Activated CD4-positive, alpha-beta T cell treated with anti-CD3 and anti-CD28 coated beads, Interleukin-10, Interleukin-2, amounts not matched to agents 100 ng/mL and 50 ng/mL, durations not matched to agents 16 hours and 8 hours (primary cell): Measurements from ENCODE around the gene ALG12.
A peak's percentile ranks its signal among the peaks of the same experiment; 100 is the strongest.

ENCODE experiments used
- DNase-seq: peaks from one replicate; pipeline ENCODE4 v3.0.0-alpha.2; 2020

The ALG12 gene

GRCh38 chr22:49910229-49911155, 7.7 kb downstream of the ALG12 start:
- DNase-seq = no peak

GRCh38 chr22:49909476-49910205, 8.6 kb downstream of the ALG12 start:
- no peak for DNase-seq

- DNase-seq = no peak
Measured at GRCh38 chr22:49907807-49908206, 10.4 kb downstream of the ALG12 start.

- DNase-seq = no peak
Measured at GRCh38 chr22:49906799-49907290, 11.4 kb downstream of the ALG12 start.

- DNase-seq = no peak
Measured at GRCh38 chr22:49906071-49906798, 12.0 kb downstream of the ALG12 start.

- no peak for DNase-seq
Measured at GRCh38 chr22:49905465-49905864, 12.8 kb downstream of the ALG12 start.

- no peak for DNase-seq
Measured at GRCh38 chr22:49904040-49904369, 14.2 kb downstream of the ALG12 start.

GRCh38 chr22:49903322-49904039, 14.8 kb downstream of the ALG12 start:
- no peak for DNase-seq

- no peak for DNase-seq
Measured at GRCh38 chr22:49901457-49901856, 16.8 kb downstream of the ALG12 start.

- no peak for DNase-seq
Measured at GRCh38 chr22:49900441-49901230, 17.6 kb downstream of the ALG12 start.

- peak; percentile 14 for DNase-seq
Measured at GRCh38 chr22:49899530-49899929, 18.7 kb downstream of the ALG12 start.

GRCh38 chr22:49897015-49897684, 21.1 kb downstream of the ALG12 start:
- no peak for DNase-seq

- DNase-seq = no peak
Measured at GRCh38 chr22:49896201-49896600, 22.0 kb downstream of the ALG12 start.

GRCh38 chr22:49894322-49895054, 23.8 kb downstream of the ALG12 start:
- DNase-seq = no peak

- no peak for DNase-seq
Measured at GRCh38 chr22:49893025-49893424, 25.2 kb downstream of the ALG12 start.

GRCh38 chr22:49892226-49892899, 25.9 kb downstream of the ALG12 start:
- DNase-seq = no peak

- DNase-seq = no peak
Measured at GRCh38 chr22:49889071-49889470, 29.2 kb downstream of the ALG12 start.

GRCh38 chr22:49887702-49888101, 30.5 kb downstream of the ALG12 start:
- no peak for DNase-seq

GRCh38 chr22:49887064-49887451, 31.2 kb downstream of the ALG12 start:
- no peak for DNase-seq
